MCF 10A (cell line): Measurements from ENCODE around the gene ENPP5. TPM values are rescaled to one million over a fixed set of nuclear protein-coding genes. Genes with fewer than 3 reads are reported as not detected.
A peak's percentile ranks its signal among the peaks of the same experiment; 100 is the strongest.

Experiments
- BruUV-seq: library from RNA; stranded (reverse); fragments of 400-500 nt; replicated peaks from 2 replicates; lab custom pipeline; 2021; lab: Mats Ljungman, UMichigan
- CTCF ChIA-PET: fragments of 300-600 bp; sonication (Branson Sonifier 250); formaldehyde crosslinking; extraction: SDS; loops from one replicate; lab custom pipeline; 2021; ENCODE audit warnings: antibody characterized with exemption, inconsistent platforms; lab: Yijun Ruan, JAX
- POLR2A ChIA-PET: fragments of 300-600, 350-650 bp; sonication (Branson Sonifier 250); formaldehyde crosslinking; extraction: SDS; loops from one replicate; lab custom pipeline; 2020; ENCODE audit warnings: antibody characterized with exemption, inconsistent platforms; lab: Yijun Ruan, JAX
- DNase-seq: peaks from one replicate; pipeline ENCODE4 v3.0.0-alpha.2; 2018; ENCODE audit not compliant: unreplicated experiment
- H3K27ac Mint-ChIP-seq: one replicate; pipeline ENCODE4 v1.8.0; 2022; ENCODE audit warnings: mild to moderate bottlenecking, low read depth, mixed read lengths; ENCODE audit not compliant: unreplicated experiment
- H3K27me3 Mint-ChIP-seq: one replicate; pipeline ENCODE4 v1.8.0; 2022; ENCODE audit warnings: mixed read lengths; ENCODE audit not compliant: insufficient read depth, unreplicated experiment
- H3K36me3 Mint-ChIP-seq: one replicate; pipeline ENCODE4 v1.8.0; 2022; ENCODE audit warnings: mild to moderate bottlenecking, moderate library complexity, mixed read lengths; ENCODE audit not compliant: insufficient read depth, unreplicated experiment
- H3K4me1 Mint-ChIP-seq: one replicate; pipeline ENCODE4 v1.8.0; 2022; ENCODE audit warnings: mixed read lengths; ENCODE audit not compliant: insufficient read depth, unreplicated experiment
- H3K4me3 Mint-ChIP-seq: one replicate; pipeline ENCODE4 v1.8.0; 2022; ENCODE audit warnings: mild to moderate bottlenecking, moderate library complexity, mixed read lengths; ENCODE audit not compliant: unreplicated experiment
- H3K9me3 Mint-ChIP-seq: one replicate; pipeline ENCODE4 v1.8.0; 2022; ENCODE audit warnings: mixed read lengths; ENCODE audit not compliant: unreplicated experiment
- CTCF ChIP-seq: fragments of 200-600 bp; IDR thresholded peaks from one replicate; pipeline ENCODE4 v1.8.0; 2022; ENCODE audit warnings: antibody characterized with exemption, mild to moderate bottlenecking; ENCODE audit not compliant: unreplicated experiment
- intact Hi-C: fragments of 100-400 bp; cut with micrococcal nuclease; formaldehyde crosslinking; loops from 2 replicates; pipeline ENCODE4 v1.14.1; 2022
- total RNA-seq: library from RNA; stranded (reverse); gene quantifications from 2 replicates; pipeline ENCODE4 v1.2.3, GENCODE V29; 2022

Gene ENPP5
- total RNA-seq, 1 experiment from 2014 or later: 0.07 TPM

GRCh38 chr6:46113370-46113769 lies 57.4 kb downstream of the ENPP5 start:
- ChIA-PET CTCF (interaction anchor here (0.6 to 0.9 kb wide), 2 partner anchors 10 to 23 kb away, joined by 3 to 4 read pairs; no protein-coding TSS in a partner anchor), POLR2A (no interaction called here)
- Mint-ChIP-seq H3K36me3 (no peaks in the 10 kb centered on the region), H3K9me3 (no peaks in the 10 kb centered on the region), H3K4me3 (no peak overlapping the region), H3K27ac (no peak overlapping the region), H3K4me1 (no peaks in the 10 kb centered on the region), H3K27me3 (no peaks in the 10 kb centered on the region)
- intact Hi-C loops: no loop called here
- DNase-seq: peak; percentile 27
- no TSS peak for BruUV-seq
- TF ChIP-seq CTCF: no peak

Other genes with a start within 250 kb of the ENPP5 start
- not detected in 2 replicates for gene CLIC5, start 155.1 kb downstream of the ENPP5 start, total RNA-seq
- gene ENPP4, start 41.0 kb downstream of the ENPP5 start, total RNA-seq: 0.30 and 0.32 TPM in 2 replicates